HepG2 (cell line): ENCODE measurements around the gene RTP3. TPM values are rescaled to one million over a fixed set of nuclear protein-coding genes. Genes with fewer than 3 reads are reported as not detected.

Experiments
- ATAC-seq: fragments of 200-7000 bp; cut with Tn5 transposase; 3 replicates; pipeline ENCODE4 v1.9.1; 2020; ENCODE audit warnings: mild to moderate bottlenecking, moderate library complexity
- BruUV-seq: library from RNA; stranded (reverse); fragments of 400-500 nt; replicated peaks from 2 replicates; lab custom pipeline; 2021; lab: Mats Ljungman, UMichigan
- CTCF ChIA-PET: fragments of 300-600 bp; formaldehyde crosslinking; extraction: SDS; loops from one replicate; lab custom pipeline; 2021; ENCODE audit warnings: low total read pairs, inconsistent platforms, low intra/inter-chr PET ratio; lab: Yijun Ruan, JAX
- POLR2A ChIA-PET: fragments of 350-600 bp; sonication (Branson Sonifier 250); formaldehyde crosslinking; loops from one replicate; lab custom pipeline; 2020; ENCODE audit warnings: antibody characterized with exemption, inconsistent platforms; lab: Yijun Ruan, JAX
- DNase-seq: peaks from one replicate; pipeline ENCODE4 v3.0.0-alpha.2; 2015; ENCODE audit warnings: low spot score
- FAIRE-seq: peaks from 3 replicates; lab custom pipeline; 2011; peaks lifted over from hg19 to GRCh38; lab: Jason Lieb, UNC
- H2AFZ ChIP-seq: one replicate; pipeline ENCODE4 v1.6.1; 2011; ENCODE audit warnings: low read length, inconsistent platforms
- H3K27ac ChIP-seq: fragments of 300-600 bp; 3 replicates; pipeline ENCODE4 v1.8.0; 2011; ENCODE audit warnings: mixed run types, mild to moderate bottlenecking, mixed read lengths, low read length, inconsistent platforms; ENCODE audit not compliant: insufficient read depth; ENCODE audit errors: extremely low read length
- H3K27me3 ChIP-seq, 2 experiments: fragments of 200-600 bp in 1 of 2; 2 replicates in 1 of 2; 3 replicates in 1 of 2; pipeline versions ENCODE4 v1.6.0 to v1.8.0; 2011; ENCODE audit warnings: low read length in 2 of 2, mild to moderate bottlenecking in 2 of 2, moderate library complexity in 2 of 2, inconsistent platforms in 1 of 2; ENCODE audit not compliant: insufficient read depth in 2 of 2, control insufficient read depth in 1 of 2
- H3K36me3 ChIP-seq, 2 experiments: fragments of 200-600 bp in 1 of 2; replicated peaks in 1 of 2; 2 replicates in 1 of 2; 3 replicates in 1 of 2; pipeline versions ENCODE4 v1.5.1 to v1.8.0; 2011; ENCODE audit warnings: low read length in 2 of 2, inconsistent platforms in 1 of 2; ENCODE audit not compliant: insufficient read depth in 2 of 2, control insufficient read depth in 1 of 2
- H3K4me1 ChIP-seq: 2 replicates; pipeline ENCODE4 v1.5.1; 2012; ENCODE audit warnings: low read length, inconsistent platforms; ENCODE audit not compliant: insufficient read depth
- H3K4me2 ChIP-seq: 2 replicates; pipeline ENCODE4 v1.6.0; 2011; ENCODE audit warnings: low read depth, low read length, inconsistent platforms
- H3K4me3 ChIP-seq, 3 experiments: fragments of 200-600 bp in 1 of 3; sonication (generic), shearing (Covaris generic) in 1 of 3; replicated peaks in 1 of 3; 2 replicates each; pipeline ENCODE4 v1.5.1; 2011 to 2016; ENCODE audit warnings: low read length in 3 of 3, inconsistent platforms in 2 of 3, low read depth in 2 of 3, mild to moderate bottlenecking in 2 of 3, control low read depth in 1 of 3, mixed read lengths in 1 of 3; ENCODE audit not compliant: insufficient read depth in 1 of 3
- H3K79me2 ChIP-seq: one replicate; pipeline ENCODE4 v1.6.1; 2011; ENCODE audit warnings: low read length, inconsistent platforms; ENCODE audit not compliant: insufficient read depth
- H3K9ac ChIP-seq: 2 replicates; pipeline ENCODE4 v1.6.0; 2011; ENCODE audit warnings: mild to moderate bottlenecking, low read depth, low read length, inconsistent platforms; ENCODE audit not compliant: insufficient read depth
- H3K9me3 ChIP-seq: 2 replicates; pipeline ENCODE4 v1.5.1; 2012; ENCODE audit warnings: mild to moderate bottlenecking, low read length
- H4K20me1 ChIP-seq: 2 replicates; pipeline ENCODE4 v1.6.0; 2011; ENCODE audit warnings: inconsistent platforms, mild to moderate bottlenecking, low read length, moderate library complexity; ENCODE audit not compliant: insufficient read depth
- BCLAF1 ChIP-seq: fragments of 450-650 bp; IDR thresholded peaks from 2 replicates; pipeline ENCODE4 v1.6.1; 2017; ENCODE audit warnings: mild to moderate bottlenecking
- GATAD2A ChIP-seq: IDR thresholded peaks from 2 replicates; pipeline ENCODE4 v1.6.1; 2016
- HNF1B ChIP-seq: sonication (generic); formaldehyde crosslinking; IDR thresholded peaks from 2 replicates; pipeline ENCODE4 v1.5.1; 2020; ENCODE audit warnings: mild to moderate bottlenecking, moderate library complexity, missing genetic modification reagents
- MXD3 ChIP-seq: IDR thresholded peaks from 2 replicates; pipeline ENCODE4 v1.6.1; 2016; ENCODE audit warnings: mild to moderate bottlenecking, missing biosample characterization, missing genetic modification reagents
- PBX2 ChIP-seq: IDR thresholded peaks from 2 replicates; pipeline ENCODE4 v1.6.1; 2016; ENCODE audit warnings: control low read depth
- RBM39 ChIP-seq: fragments of 200-400 bp; formaldehyde crosslinking; IDR thresholded peaks from one replicate; pipeline ENCODE4 v1.6.1; 2018; ENCODE audit warnings: antibody characterized with exemption, mild to moderate bottlenecking, low read depth, low read length; ENCODE audit not compliant: poor library complexity, severe bottlenecking
- TERF1 ChIP-seq: sonication (generic); formaldehyde crosslinking; IDR thresholded peaks from 2 replicates; pipeline ENCODE4 v1.8.0; 2022; ENCODE audit warnings: mild to moderate bottlenecking, missing genetic modification reagents, moderate library complexity
- TOE1 ChIP-seq: sonication (generic); formaldehyde crosslinking; IDR thresholded peaks from 2 replicates; pipeline ENCODE4 v1.4.0; 2020; ENCODE audit warnings: mild to moderate bottlenecking, missing genetic modification reagents
- ZBTB46 ChIP-seq: sonication (generic); formaldehyde crosslinking; IDR thresholded peaks from 2 replicates; pipeline ENCODE4 v1.4.0; 2020; ENCODE audit warnings: mild to moderate bottlenecking, missing genetic modification reagents, borderline replicate concordance
- ZIK1 ChIP-seq: sonication (generic); formaldehyde crosslinking; IDR thresholded peaks from 2 replicates; pipeline ENCODE4 v1.5.0; 2020; ENCODE audit warnings: mild to moderate bottlenecking, low read depth, missing genetic modification reagents, borderline replicate concordance
- ZNF34 ChIP-seq: sonication (generic); formaldehyde crosslinking; IDR thresholded peaks from 2 replicates; pipeline ENCODE4 v1.4.0; 2020; ENCODE audit warnings: mild to moderate bottlenecking, missing genetic modification reagents, borderline replicate concordance
- ZNF468 ChIP-seq: sonication (generic); formaldehyde crosslinking; IDR thresholded peaks from 2 replicates; pipeline ENCODE4 v1.8.0; 2022; ENCODE audit warnings: mild to moderate bottlenecking, moderate library complexity, missing genetic modification reagents
- ZNF616 ChIP-seq: sonication (generic); formaldehyde crosslinking; IDR thresholded peaks from 2 replicates; pipeline ENCODE4 v1.5.0; 2020; ENCODE audit warnings: low read depth, mild to moderate bottlenecking, missing genetic modification reagents
- ZNF713 ChIP-seq: sonication (generic); formaldehyde crosslinking; IDR thresholded peaks from 2 replicates; pipeline ENCODE4 v1.4.0; 2020; ENCODE audit warnings: mild to moderate bottlenecking, missing genetic modification reagents
- ZNF777 ChIP-seq: sonication (generic); formaldehyde crosslinking; IDR thresholded peaks from 2 replicates; pipeline ENCODE4 v1.4.0; 2020; ENCODE audit warnings: missing genetic modification reagents
- ZNF883 ChIP-seq: sonication (generic); formaldehyde crosslinking; IDR thresholded peaks from 2 replicates; pipeline ENCODE4 v1.5.1; 2020; ENCODE audit warnings: mild to moderate bottlenecking, missing genetic modification reagents; ENCODE audit errors: not compliant biosample characterization
- WGBS: methylation state at CpG from one replicate; pipeline ENCODE4 v1.1.6; 2017; ENCODE audit warnings: low lambda C conversion rate; 5-methylcytosine and 5-hydroxymethylcytosine counted together
- in situ Hi-C: cut with HindIII; loops from 2 replicates; pipeline ENCODE4 v1.10.0; 2017; ENCODE audit warnings: low pct_unique_long_range_greater_than_20kb; ENCODE audit not compliant: extremely low pct_ligation_motif_present
- intact Hi-C: fragments of 100-400 bp; cut with micrococcal nuclease; formaldehyde crosslinking; loops from one replicate; pipeline ENCODE4 v1.10.0; 2022; ENCODE audit not compliant: unreplicated experiment
- polyA plus RNA-seq, 8 experiments: library from polyadenylated mRNA; depleted of rRNA in 3 of 8; stranded (reverse) in 7 of 8; unstranded in 1 of 8; fragments of >200 nt; fragmentation: Illumina TruSeq in 4 of 8; extraction: Trizol in 4 of 8; gene quantifications; 2 replicates each; pipeline versions ENCODE4 v1.2.1 to v1.2.3, GENCODE V29; 2011 to 2016; ENCODE audit warnings: low read depth in 4 of 8, missing spikeins in 1 of 8, mixed read lengths in 1 of 8; ENCODE audit not compliant: insufficient read depth in 1 of 8
- total RNA-seq, 5 experiments: library from RNA; depleted of rRNA; stranded (reverse); fragments of >200 nt; fragmentation: Illumina TruSeq; extraction: Trizol; gene quantifications; 2 replicates each; pipeline ENCODE4 v1.2.3, GENCODE V29; 2016; ENCODE audit warnings: low read depth in 1 of 5

Gene RTP3
- total and polyA plus RNA-seq, 2 of the 13 experiments (the other 11 are each of a cell fraction or from before 2014, with no cell fraction given): 0.09 TPM; not detected in 1

- POLR2A ChIA-PET: no interaction called here
- Histone ChIP-seq H3K79me2 (no peaks in the 10 kb centered on the region), H3K27me3 (peaks cover 3 to 19% of the 10 kb centered on the region in 2 experiments; a peak in 3 of 5 replicates), H3K36me3 (no peaks in the 10 kb centered on the region), H3K4me2 (no peak overlapping the region), H4K20me1 (no peaks in the 10 kb centered on the region), H3K9ac (no peak overlapping the region), H3K4me3 (no peak overlapping the region), H3K9me3 (no peaks in the 10 kb centered on the region), H2AFZ (no peak overlapping the region), H3K4me1 (no peaks in the 10 kb centered on the region), H3K27ac (no peak overlapping the region)
- DNase-seq (no peak), ATAC-seq (no peak), FAIRE-seq (no peak)
- in situ Hi-C loops (no loop called here), intact Hi-C loops (no loop called here)
- no TSS peak for BruUV-seq
- 4% methylated on average over 3 of the region's 3 CpGs for whole genome bisulfite sequencing
- CTCF ChIA-PET: no interaction called here
- TF ChIP-seq MXD3 (CRISPR knock-in tag): no peak
- no peak for TF ChIP-seq ZNF883 (CRISPR knock-in tag)
- TF ChIP-seq ZNF616 (CRISPR knock-in tag): no peak
- no peak for TF ChIP-seq BCLAF1
- no peak for TF ChIP-seq ZNF713 (CRISPR knock-in tag)
- no peak for TF ChIP-seq HNF1B
- no peak for TF ChIP-seq ZBTB46 (CRISPR knock-in tag)
- TF ChIP-seq ZNF468 (CRISPR knock-in tag): no peak
- no peak for TF ChIP-seq ZIK1 (CRISPR knock-in tag)
- TF ChIP-seq RBM39: no peak
- no peak for TF ChIP-seq ZNF777 (CRISPR knock-in tag)
- no peak for TF ChIP-seq TERF1 (CRISPR knock-in tag)
- TF ChIP-seq GATAD2A (CRISPR knock-in tag): no peak
- no peak for TF ChIP-seq ZNF34
- TF ChIP-seq TOE1 (CRISPR knock-in tag): no peak
- no peak for TF ChIP-seq PBX2 (CRISPR knock-in tag)
Observed at GRCh38 chr3:46454209-46454595, 43.6 kb upstream of the RTP3 start.
